OCI-LY3 (cell line): ENCODE data around the gene REL.

Experiments
- EZH2phosphoT487 ChIP-seq: fragments of 200-600 bp; shearing (Covaris generic); IDR thresholded peaks from 2 replicates; pipeline ENCODE4 v1.6.1; 2018; ENCODE audit warnings: antibody characterized with exemption, mixed run types, low read depth
- TF ChIP-seq, protein P1 (sequence below): fragments of 200-600, 300-600 bp; sonication (generic); IDR thresholded peaks from 2 replicates; pipeline ENCODE4 v1.5.1; 2014; ENCODE audit warnings: antibody characterized with exemption, low read length, low read depth

DNA sequence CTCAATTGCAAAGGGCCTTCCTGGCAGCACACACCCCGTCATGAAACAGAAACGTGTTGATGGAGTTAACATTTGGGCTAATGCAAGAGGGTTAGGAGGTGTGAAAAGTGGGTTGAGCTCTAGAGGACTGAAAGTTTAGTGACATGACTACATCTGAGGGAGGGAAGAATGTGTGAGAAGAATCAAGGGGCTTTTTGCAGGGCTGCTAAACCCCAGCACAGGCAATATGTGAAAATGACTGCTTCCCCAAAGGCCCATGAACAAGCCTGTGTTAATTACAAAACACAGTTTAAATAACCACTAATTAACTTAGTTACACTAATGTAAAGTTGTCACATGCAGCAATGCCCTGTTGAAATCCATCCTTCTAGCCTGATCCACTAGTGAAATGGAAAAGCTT, 72.8 kb downstream of the REL start:
- TF ChIP-seq, protein P1, sequence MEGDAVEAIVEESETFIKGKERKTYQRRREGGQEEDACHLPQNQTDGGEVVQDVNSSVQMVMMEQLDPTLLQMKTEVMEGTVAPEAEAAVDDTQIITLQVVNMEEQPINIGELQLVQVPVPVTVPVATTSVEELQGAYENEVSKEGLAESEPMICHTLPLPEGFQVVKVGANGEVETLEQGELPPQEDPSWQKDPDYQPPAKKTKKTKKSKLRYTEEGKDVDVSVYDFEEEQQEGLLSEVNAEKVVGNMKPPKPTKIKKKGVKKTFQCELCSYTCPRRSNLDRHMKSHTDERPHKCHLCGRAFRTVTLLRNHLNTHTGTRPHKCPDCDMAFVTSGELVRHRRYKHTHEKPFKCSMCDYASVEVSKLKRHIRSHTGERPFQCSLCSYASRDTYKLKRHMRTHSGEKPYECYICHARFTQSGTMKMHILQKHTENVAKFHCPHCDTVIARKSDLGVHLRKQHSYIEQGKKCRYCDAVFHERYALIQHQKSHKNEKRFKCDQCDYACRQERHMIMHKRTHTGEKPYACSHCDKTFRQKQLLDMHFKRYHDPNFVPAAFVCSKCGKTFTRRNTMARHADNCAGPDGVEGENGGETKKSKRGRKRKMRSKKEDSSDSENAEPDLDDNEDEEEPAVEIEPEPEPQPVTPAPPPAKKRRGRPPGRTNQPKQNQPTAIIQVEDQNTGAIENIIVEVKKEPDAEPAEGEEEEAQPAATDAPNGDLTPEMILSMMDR = no peak
- no peak for TF ChIP-seq EZH2phosphoT487
